GM12878 (cell line): ENCODE results near the gene CACFD1. TPM values are rescaled to one million over a fixed set of nuclear protein-coding genes. Genes with fewer than 3 reads are reported as not detected.

Source experiments
- ATAC-seq: fragments of 200-7000 bp; cut with Tn5 transposase; 3 replicates; pipeline ENCODE4 v1.9.1; 2020; ENCODE audit warnings: mild to moderate bottlenecking, moderate library complexity
- BruUV-seq: library from RNA; stranded (reverse); fragments of 400-500 nt; replicated peaks from 2 replicates; lab custom pipeline; 2021; lab: Mats Ljungman, UMichigan
- CTCF ChIA-PET: fragments of 300-600 bp; sonication (Branson Sonifier 250); formaldehyde crosslinking; extraction: SDS; loops from one replicate; lab custom pipeline; 2021; ENCODE audit warnings: inconsistent platforms; lab: Yijun Ruan, JAX
- POLR2A ChIA-PET: fragments of 350-600 bp; formaldehyde crosslinking; extraction: SDS; loops from one replicate; lab custom pipeline; 2021; ENCODE audit warnings: inconsistent platforms; lab: Charles Lee
- RAD21 ChIA-PET: fragments of 300-600 bp; sonication (Branson Sonifier 250); formaldehyde crosslinking; loops from one replicate; lab custom pipeline; 2023; ENCODE audit warnings: antibody characterized with exemption; ENCODE audit not compliant: unreplicated experiment; lab: Charles Lee
- SMC1A ChIA-PET: fragments of 300-600 bp; sonication (Branson Sonifier 250); formaldehyde crosslinking; loops from one replicate; lab custom pipeline; 2023; ENCODE audit not compliant: unreplicated experiment, uncharacterized antibody; lab: Charles Lee
- DNase-seq: peaks from one replicate; pipeline ENCODE4 v3.0.0-alpha.2; 2011; ENCODE audit warnings: low read depth, low spot score
- FAIRE-seq: peaks from 3 replicates; lab custom pipeline; 2011; peaks lifted over from hg19 to GRCh38; lab: Jason Lieb, UNC
- H2AFZ ChIP-seq: 2 replicates; pipeline ENCODE4 v1.6.0; 2011; ENCODE audit warnings: low read depth, low read length, control low read depth; ENCODE audit not compliant: control insufficient read depth
- H3K27ac ChIP-seq: 2 replicates; pipeline ENCODE4 v1.5.1; 2011; ENCODE audit warnings: control low read depth; ENCODE audit not compliant: control insufficient read depth, insufficient read depth
- H3K27me3 ChIP-seq, 2 experiments: replicated peaks in 1 of 2; 2 replicates each; pipeline versions ENCODE4 v1.6.0 to v1.6.1; 2011; ENCODE audit warnings: low read length in 1 of 2; ENCODE audit not compliant: control insufficient read depth in 2 of 2, insufficient read depth in 2 of 2
- H3K36me3 ChIP-seq, 2 experiments: 2 replicates each; pipeline ENCODE4 v1.5.1; 2011; ENCODE audit warnings: low read length in 1 of 2; ENCODE audit not compliant: control insufficient read depth in 2 of 2, insufficient read depth in 2 of 2
- H3K4me1 ChIP-seq: 2 replicates; pipeline ENCODE4 v1.6.1; 2011; ENCODE audit warnings: mild to moderate bottlenecking, low read length, moderate library complexity, mixed read lengths; ENCODE audit not compliant: control insufficient read depth, insufficient read depth
- H3K4me2 ChIP-seq: 2 replicates; pipeline ENCODE4 v1.6.0; 2011; ENCODE audit warnings: control low read depth; ENCODE audit not compliant: control insufficient read depth, insufficient read depth
- H3K4me3 ChIP-seq: fragments of 200-600 bp; sonication (generic); 2 replicates; pipeline ENCODE4 v1.5.1; 2016
- H3K79me2 ChIP-seq: 2 replicates; pipeline ENCODE4 v1.6.0; 2011; ENCODE audit warnings: low read length; ENCODE audit not compliant: control insufficient read depth, insufficient read depth
- H3K9ac ChIP-seq: 2 replicates; pipeline ENCODE4 v1.8.0; 2011; ENCODE audit warnings: low read length, control low read depth, mixed read lengths; ENCODE audit not compliant: control insufficient read depth, insufficient read depth
- H3K9me3 ChIP-seq: replicated peaks from 3 replicates; pipeline ENCODE4 v1.5.1; 2011; ENCODE audit warnings: mild to moderate bottlenecking, low read length; ENCODE audit not compliant: control insufficient read depth, insufficient read depth
- H4K20me1 ChIP-seq: 2 replicates; pipeline ENCODE4 v1.6.0; 2011; ENCODE audit not compliant: control insufficient read depth, insufficient read depth
- CBX3 ChIP-seq: fragments of 200-600 bp; sonication (generic); IDR thresholded peaks from 2 replicates; pipeline ENCODE4 v1.6.1; 2016; ENCODE audit warnings: low read depth, borderline replicate concordance
- CBX5 ChIP-seq: sonication (generic); IDR thresholded peaks from 2 replicates; pipeline ENCODE4 v1.6.1; 2016; ENCODE audit warnings: low read depth, moderate library complexity, mild to moderate bottlenecking, inconsistent platforms
- RUNX3 ChIP-seq: IDR thresholded peaks from 2 replicates; pipeline ENCODE4 v1.6.1; 2012; ENCODE audit warnings: low read length, inconsistent platforms
- SPI1 ChIP-seq: IDR thresholded peaks from 2 replicates; pipeline ENCODE4 v1.6.1; 2011; ENCODE audit warnings: low read depth, mild to moderate bottlenecking, low read length, moderate library complexity, borderline replicate concordance; ENCODE audit not compliant: insufficient read depth
- STAT3 ChIP-seq: IDR thresholded peaks from 2 replicates; pipeline ENCODE4 v1.6.1; 2011; ENCODE audit warnings: low read depth, low read length, improper control_type of control experiment
- WGBS: methylation state at CpG from one replicate; pipeline ENCODE4 v1.1.6; 2016; ENCODE audit warnings: low lambda C conversion rate; ENCODE audit not compliant: insufficient replicate concordance, insufficient coverage; ENCODE audit errors: missing lambda C conversion rate; 5-methylcytosine and 5-hydroxymethylcytosine counted together
- in situ Hi-C: fragments of 300-500 bp; cut with MboI; formaldehyde crosslinking; loops from 9 replicates; pipeline ENCODE4 v1.14.3; 2018; ENCODE audit warnings: mixed read lengths
- intact Hi-C: fragments of 100-400 bp; cut with micrococcal nuclease; formaldehyde crosslinking; loops from one replicate; pipeline ENCODE4 v1.14.2; 2022; ENCODE audit not compliant: unreplicated experiment
- polyA plus RNA-seq, 11 experiments: library from polyadenylated mRNA; depleted of rRNA in 4 of 11; unstranded in 6 of 11; stranded (reverse) in 5 of 11; fragments of >200 nt; fragmentation: Nextera tagmentation in 4 of 11; fragmentation: Illumina TruSeq in 1 of 11; extraction: Ambion mirVana in 4 of 11; extraction: Trizol in 1 of 11; gene quantifications; 1 replicate in 1 of 11; 2 replicates in 10 of 11; pipeline versions ENCODE4 v1.2.1 to v1.2.3, GENCODE V29; 2011 to 2016; ENCODE audit warnings: inconsistent platforms in 2 of 11, missing spikeins in 2 of 11, low read depth in 1 of 11
- total RNA-seq, 4 experiments: library from RNA; depleted of rRNA in 3 of 4; stranded (reverse); fragments of >200 nt in 3 of 4; fragmentation: Illumina TruSeq in 1 of 4; extraction: Trizol in 1 of 4; gene quantifications; 2 replicates each; pipeline versions ENCODE4 v1.2.1 to v1.2.3, GENCODE V29; 2013 to 2021
- TF ChIP-seq, protein P1 (sequence below): fragments of 450-650 bp; IDR thresholded peaks from 2 replicates; pipeline ENCODE4 v1.6.1; 2017; ENCODE audit warnings: borderline replicate concordance

The CACFD1 gene
- total and polyA plus RNA-seq, 10 of the 15 experiments (the other 5 are each of a cell fraction or from before 2014, with no cell fraction given), result 0.09 to 5.8 (median 1.4) TPM; not detected in 1

- H4K20me1 ChIP-seq, result no peaks in the 10 kb centered on the region
- TF ChIP-seq SPI1, result peak; percentile 72; the same call in 1 of the 2 replicates
- TF ChIP-seq CBX3, result no peak
- TF ChIP-seq, protein P1, sequence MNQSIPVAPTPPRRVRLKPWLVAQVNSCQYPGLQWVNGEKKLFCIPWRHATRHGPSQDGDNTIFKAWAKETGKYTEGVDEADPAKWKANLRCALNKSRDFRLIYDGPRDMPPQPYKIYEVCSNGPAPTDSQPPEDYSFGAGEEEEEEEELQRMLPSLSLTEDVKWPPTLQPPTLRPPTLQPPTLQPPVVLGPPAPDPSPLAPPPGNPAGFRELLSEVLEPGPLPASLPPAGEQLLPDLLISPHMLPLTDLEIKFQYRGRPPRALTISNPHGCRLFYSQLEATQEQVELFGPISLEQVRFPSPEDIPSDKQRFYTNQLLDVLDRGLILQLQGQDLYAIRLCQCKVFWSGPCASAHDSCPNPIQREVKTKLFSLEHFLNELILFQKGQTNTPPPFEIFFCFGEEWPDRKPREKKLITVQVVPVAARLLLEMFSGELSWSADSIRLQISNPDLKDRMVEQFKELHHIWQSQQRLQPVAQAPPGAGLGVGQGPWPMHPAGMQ, result no peak
- peak; percentile 55 for TF ChIP-seq RUNX3
- no peak for TF ChIP-seq CBX5
- no peak for TF ChIP-seq STAT3
- H3K36me3 ChIP-seq, result peaks cover 20 to 23% of the 10 kb centered on the region in 2 experiments; a peak in 3 of 4 replicates
- H2AFZ ChIP-seq, result no peak overlapping the region
- POLR2A ChIA-PET, result interaction anchor here (0.7 to 1.4 kb wide), 3 partner anchors 8 to 79 kb away, joined by 3 to 6 read pairs (median 3); partner anchors contain the start of gene CACFD1
- WGBS, result 0% methylated on average over 1 of the region's 1 CpG
- H3K27ac ChIP-seq, result no peak overlapping the region; the same call in 1 of the 2 replicates
- no TSS peak for BruUV-seq
- FAIRE-seq, result no peak
- peak overlapping the region; percentile 89 for H3K4me3 ChIP-seq
- H3K9ac ChIP-seq, result peak overlapping the region; percentile 80; the same call in 1 of the 2 replicates
- no peaks in the 10 kb centered on the region; the same call in 1 of the 3 replicates for H3K9me3 ChIP-seq
- DNase-seq, result no peak
- no peak for ATAC-seq
- H3K4me2 ChIP-seq, result peak overlapping the region; percentile 99
- RAD21 ChIA-PET, result interaction anchor here (1.2 to 1.8 kb wide), 2 partner anchors 23 to 42 kb away, joined by 3 to 4 read pairs; no protein-coding TSS in a partner anchor
- CTCF ChIA-PET, result interaction anchor here (0.8 to 2.9 kb wide), 7 partner anchors 9 to 229 kb away, joined by 3 to 15 read pairs (median 5); partner anchors contain the start of gene CACFD1
- no peaks in the 10 kb centered on the region for H3K27me3 ChIP-seq
- intact Hi-C loops (loop anchor here (5.0 kb wide), 2 partner anchors 38 to 62 kb away; partner anchors contain the start of genes SLC2A6, STKLD1 and SURF4), in situ Hi-C loops (no loop called here)
- H3K4me1 ChIP-seq, result peaks cover 27% of the 10 kb centered on the region
- SMC1A ChIA-PET, result interaction anchor here (1.9 kb wide), 1 partner anchor 44 kb away, joined by 5 read pairs; the partner anchor contains the start of gene CACFD1
- peaks cover 43% of the 10 kb centered on the region for H3K79me2 ChIP-seq
Measured at GRCh38 chr9:133415170-133415569, 44.6 kb upstream of the CACFD1 start.
